ENCODE measurements around the gene ERBB4. TPM values are rescaled to one million over a fixed set of nuclear protein-coding genes. Genes with fewer than 3 reads are reported as not detected.

ERBB4 gene
- total RNA-seq, 1 donor from 2014 or later = 9.2 TPM

GRCh38 chr2:212428681-212429478, 109.7 kb downstream of the ERBB4 start:
- TF ChIP-seq CTCF (IDR thresholded peaks at IDR 0.05; ENCODE audit: unreplicated experiment) = no peak
- Mint-ChIP-seq H3K4me3 (no peak overlapping the region), H3K27me3 (ENCODE audit: low read depth) (no peaks in the 10 kb centered on the region), H3K4me1 (peaks cover 5% of the 10 kb centered on the region), H3K27ac (peak overlapping the region; percentile 37), H3K36me3 (peaks cover 4% of the 10 kb centered on the region), H3K9me3 (peaks cover 10% of the 10 kb centered on the region)
- DNase-seq (ENCODE audit: low spot score in 2 of 2, unreplicated experiment in 2 of 2) = no peak

GRCh38 chr2:212427638-212428037, 111.0 kb downstream of the ERBB4 start:
- Mint-ChIP-seq H3K4me3 (no peak overlapping the region), H3K9me3 (peaks cover 10% of the 10 kb centered on the region), H3K4me1 (peaks cover 5% of the 10 kb centered on the region), H3K27ac (no peak overlapping the region), H3K36me3 (peaks cover 4% of the 10 kb centered on the region), H3K27me3 (ENCODE audit: low read depth) (no peaks in the 10 kb centered on the region)
- no peak for TF ChIP-seq CTCF (IDR thresholded peaks at IDR 0.05; ENCODE audit: unreplicated experiment)
- no peak for DNase-seq (ENCODE audit: low spot score in 2 of 2, unreplicated experiment in 2 of 2)

- Mint-ChIP-seq H3K27me3 (ENCODE audit: low read depth) (no peaks in the 10 kb centered on the region), H3K4me3 (no peak overlapping the region), H3K4me1 (peaks cover 5% of the 10 kb centered on the region), H3K36me3 (peaks cover 4% of the 10 kb centered on the region), H3K9me3 (peaks cover 10% of the 10 kb centered on the region), H3K27ac (no peak overlapping the region)
- no peak for DNase-seq (ENCODE audit: low spot score in 2 of 2, unreplicated experiment in 2 of 2)
- TF ChIP-seq CTCF (IDR thresholded peaks at IDR 0.05; ENCODE audit: unreplicated experiment) = no peak
Measured at GRCh38 chr2:212426637-212427412, 111.8 kb downstream of the ERBB4 start.

- Mint-ChIP-seq H3K9me3 (peaks cover 7% of the 10 kb centered on the region), H3K27me3 (ENCODE audit: low read depth) (no peaks in the 10 kb centered on the region), H3K4me1 (peaks cover 4% of the 10 kb centered on the region), H3K36me3 (peaks cover 4% of the 10 kb centered on the region), H3K27ac (no peak overlapping the region), H3K4me3 (no peak overlapping the region)
- no peak for TF ChIP-seq CTCF (IDR thresholded peaks at IDR 0.05; ENCODE audit: unreplicated experiment)
- no peak for DNase-seq (ENCODE audit: low spot score in 2 of 2, unreplicated experiment in 2 of 2)
Measured at GRCh38 chr2:212424082-212424481, 114.5 kb downstream of the ERBB4 start.

GRCh38 chr2:212423089-212423488, 115.5 kb downstream of the ERBB4 start:
- Mint-ChIP-seq H3K36me3 (peaks cover 4% of the 10 kb centered on the region), H3K4me1 (no peaks in the 10 kb centered on the region), H3K9me3 (peaks cover 7% of the 10 kb centered on the region), H3K4me3 (no peak overlapping the region), H3K27ac (no peak overlapping the region), H3K27me3 (ENCODE audit: low read depth) (no peaks in the 10 kb centered on the region)
- DNase-seq (ENCODE audit: low spot score in 2 of 2, unreplicated experiment in 2 of 2) = no peak
- no peak for TF ChIP-seq CTCF (IDR thresholded peaks at IDR 0.05; ENCODE audit: unreplicated experiment)
